Cardiac muscle cell (in vitro differentiated cells and primary cell): Measurements from ENCODE around the gene SEMA5A. TPM values are rescaled to one million over a fixed set of nuclear protein-coding genes. Genes with fewer than 3 reads are reported as not detected.

Experiments
- DNase-seq, 2 donors: peaks; one replicate each; pipeline versions ENCODE4 v3.0.0 to v3.0.0-alpha.2; 2010 to 2017; ENCODE audit warnings: low read depth in 1 of 2, low spot score in 1 of 2
- H3K27ac ChIP-seq: fragments of 200-600 bp; sonication (generic); 2 replicates; pipeline ENCODE4 v1.5.1; 2016
- H3K27me3 ChIP-seq: fragments of 200-600 bp; sonication (generic); 2 replicates; pipeline ENCODE4 v1.6.0; 2016; ENCODE audit warnings: control low read depth
- H3K36me3 ChIP-seq: fragments of 200-600 bp; sonication (generic); 2 replicates; pipeline ENCODE4 v1.5.1; 2016; ENCODE audit warnings: control low read depth
- H3K4me1 ChIP-seq: fragments of 200-600 bp; sonication (generic); 2 replicates; pipeline ENCODE4 v1.8.1; 2017; ENCODE audit warnings: low read depth, mild to moderate bottlenecking, mixed run types
- H3K4me3 ChIP-seq: fragments of 200-600 bp; sonication (generic); 2 replicates; pipeline ENCODE4 v1.5.1; 2016; ENCODE audit warnings: mild to moderate bottlenecking
- H3K9me3 ChIP-seq: fragments of 200-600 bp; sonication (generic); 2 replicates; pipeline ENCODE4 v1.5.1; 2017; ENCODE audit warnings: low read depth, mild to moderate bottlenecking, control low read depth
- CTCF ChIP-seq: IDR thresholded peaks from 2 replicates; pipeline ENCODE4 v1.5.1; 2012; ENCODE audit warnings: low read depth, mild to moderate bottlenecking, low read length
- polyA plus RNA-seq: library from polyadenylated mRNA; unstranded; fragments of >200 nt; fragmentation: Nextera tagmentation; extraction: Ambion mirVana; gene quantifications from 2 replicates; pipeline ENCODE4 v1.2.1, GENCODE V29; 2016
- total RNA-seq: library from RNA; depleted of rRNA; stranded (reverse); fragments of >200 nt; gene quantifications from 2 replicates; pipeline ENCODE4 v1.2.3, GENCODE V29; 2016

The SEMA5A gene
- total and polyA plus RNA-seq, 2 experiments from 2014 or later = 15.7 to 16.6 TPM

- no peak for DNase-seq
- H3K36me3 ChIP-seq = no peaks in the 10 kb centered on the region
- no peak overlapping the region for H3K27ac ChIP-seq
- no peaks in the 10 kb centered on the region for H3K9me3 ChIP-seq
- no peaks in the 10 kb centered on the region for H3K27me3 ChIP-seq
- H3K4me1 ChIP-seq = no peaks in the 10 kb centered on the region
- no peak overlapping the region for H3K4me3 ChIP-seq
- no peak for TF ChIP-seq CTCF
Measured at GRCh38 chr5:9399094-9399493, 146.8 kb downstream of the SEMA5A start.

GRCh38 chr5:9398227-9398626 is 147.6 kb downstream of the SEMA5A start:
- DNase-seq = peak in 1 of 2 donors; percentile 71
- Histone ChIP-seq H3K9me3 (no peaks in the 10 kb centered on the region), H3K27ac (no peak overlapping the region), H3K4me3 (no peak overlapping the region), H3K27me3 (no peaks in the 10 kb centered on the region), H3K36me3 (no peaks in the 10 kb centered on the region), H3K4me1 (no peaks in the 10 kb centered on the region)
- no peak for TF ChIP-seq CTCF

- Histone ChIP-seq H3K27ac (no peak overlapping the region), H3K27me3 (no peaks in the 10 kb centered on the region), H3K9me3 (no peaks in the 10 kb centered on the region), H3K36me3 (no peaks in the 10 kb centered on the region), H3K4me1 (no peaks in the 10 kb centered on the region), H3K4me3 (no peak overlapping the region)
- no peak for TF ChIP-seq CTCF
- no peak for DNase-seq
Measured at GRCh38 chr5:9396285-9396770, 149.5 kb downstream of the SEMA5A start.

- no peak for DNase-seq
Measured at GRCh38 chr5:9395706-9396105, 150.2 kb downstream of the SEMA5A start.

GRCh38 chr5:9394221-9394620 is 151.7 kb downstream of the SEMA5A start:
- Histone ChIP-seq H3K36me3 (no peaks in the 10 kb centered on the region), H3K4me3 (no peak overlapping the region), H3K4me1 (peaks cover 16% of the 10 kb centered on the region), H3K27me3 (no peaks in the 10 kb centered on the region), H3K9me3 (no peaks in the 10 kb centered on the region), H3K27ac (no peak overlapping the region)
- no peak for TF ChIP-seq CTCF
- DNase-seq = no peak

More at GRCh38 chr5:9395706-9396105, 150.2 kb downstream of the SEMA5A start:
- H3K27me3 ChIP-seq = no peaks in the 10 kb centered on the region
- H3K4me1 ChIP-seq = peaks cover 3% of the 10 kb centered on the region
- no peak overlapping the region for H3K4me3 ChIP-seq
- no peak overlapping the region for H3K27ac ChIP-seq
- H3K9me3 ChIP-seq = no peaks in the 10 kb centered on the region
- no peaks in the 10 kb centered on the region for H3K36me3 ChIP-seq
- no peak for TF ChIP-seq CTCF

GRCh38 chr5:9392625-9393024 is 153.2 kb downstream of the SEMA5A start:
- no peaks in the 10 kb centered on the region for H3K9me3 ChIP-seq
- no peak overlapping the region for H3K4me3 ChIP-seq
- no peak for TF ChIP-seq CTCF
- no peak for DNase-seq
- H3K27me3 ChIP-seq = no peaks in the 10 kb centered on the region
- H3K4me1 ChIP-seq = peaks cover 21% of the 10 kb centered on the region
- no peaks in the 10 kb centered on the region for H3K36me3 ChIP-seq
- no peak overlapping the region for H3K27ac ChIP-seq
